MM.1S (cell line): ENCODE measurements around the gene TAC3.

ENCODE experiments used
- EZH2 ChIP-seq: fragments of 300-600 bp; sonication (generic); optimal IDR thresholded peaks from 2 replicates; pipeline ENCODE3; 2017; ENCODE audit warnings: low read depth, mild to moderate bottlenecking, antibody characterized with exemption, low read length, mixed read lengths
- TF ChIP-seq, protein P1 (sequence below): fragments of 300-600 bp; sonication (generic); IDR thresholded peaks from 2 replicates; pipeline ENCODE4 v1.5.1; 2016; ENCODE audit warnings: antibody characterized with exemption, low read length, mixed read lengths

DNA sequence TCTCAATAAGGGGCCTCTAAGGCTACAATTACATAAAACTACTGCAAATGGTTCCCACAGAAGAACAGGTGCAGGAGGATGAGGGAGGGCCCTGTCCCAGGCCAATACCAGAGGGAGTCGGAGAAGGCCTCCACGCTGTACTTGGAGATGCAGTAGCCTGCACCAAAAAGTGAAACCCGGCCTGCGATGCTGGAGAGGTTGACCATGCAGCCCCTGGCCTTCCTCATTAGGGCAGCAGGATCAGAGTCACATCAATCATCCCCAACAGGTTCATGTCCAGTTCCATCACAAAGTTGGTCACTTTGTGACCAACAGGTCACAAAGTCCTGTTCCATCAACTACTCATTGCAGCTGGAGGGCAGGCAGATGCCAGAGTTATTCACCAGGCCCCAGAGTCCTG lies 32.9 kb downstream of the TAC3 start:
- TF ChIP-seq, protein P1, sequence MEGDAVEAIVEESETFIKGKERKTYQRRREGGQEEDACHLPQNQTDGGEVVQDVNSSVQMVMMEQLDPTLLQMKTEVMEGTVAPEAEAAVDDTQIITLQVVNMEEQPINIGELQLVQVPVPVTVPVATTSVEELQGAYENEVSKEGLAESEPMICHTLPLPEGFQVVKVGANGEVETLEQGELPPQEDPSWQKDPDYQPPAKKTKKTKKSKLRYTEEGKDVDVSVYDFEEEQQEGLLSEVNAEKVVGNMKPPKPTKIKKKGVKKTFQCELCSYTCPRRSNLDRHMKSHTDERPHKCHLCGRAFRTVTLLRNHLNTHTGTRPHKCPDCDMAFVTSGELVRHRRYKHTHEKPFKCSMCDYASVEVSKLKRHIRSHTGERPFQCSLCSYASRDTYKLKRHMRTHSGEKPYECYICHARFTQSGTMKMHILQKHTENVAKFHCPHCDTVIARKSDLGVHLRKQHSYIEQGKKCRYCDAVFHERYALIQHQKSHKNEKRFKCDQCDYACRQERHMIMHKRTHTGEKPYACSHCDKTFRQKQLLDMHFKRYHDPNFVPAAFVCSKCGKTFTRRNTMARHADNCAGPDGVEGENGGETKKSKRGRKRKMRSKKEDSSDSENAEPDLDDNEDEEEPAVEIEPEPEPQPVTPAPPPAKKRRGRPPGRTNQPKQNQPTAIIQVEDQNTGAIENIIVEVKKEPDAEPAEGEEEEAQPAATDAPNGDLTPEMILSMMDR = no peak
- no peak for TF ChIP-seq EZH2
